GM21390 (cell line): ENCODE data around the gene TRAF2.

ENCODE experiments used
- ATAC-seq: cut with Tn5 transposase; IDR thresholded peaks from one replicate; pipeline ENCODE4 v1.9.1; 2021; ENCODE audit not compliant: unreplicated experiment

The TRAF2 gene

GRCh38 chr9:136907011-136907914, 20.9 kb downstream of the TRAF2 start:
- ATAC-seq: no peak

- no peak for ATAC-seq
Measured at GRCh38 chr9:136910197-136910900, 24.0 kb downstream of the TRAF2 start.

- ATAC-seq: no peak
Measured at GRCh38 chr9:136910901-136911245, 24.6 kb downstream of the TRAF2 start.

GRCh38 chr9:136913701-136914438, 27.6 kb downstream of the TRAF2 start:
- no peak for ATAC-seq

GRCh38 chr9:136915632-136916329, 29.5 kb downstream of the TRAF2 start:
- no peak for ATAC-seq

GRCh38 chr9:136916330-136917184, 30.2 kb downstream of the TRAF2 start:
- ATAC-seq: no peak

GRCh38 chr9:136917902-136918301, 31.6 kb downstream of the TRAF2 start:
- ATAC-seq: no peak

- no peak for ATAC-seq
Measured at GRCh38 chr9:136920069-136920468, 33.8 kb downstream of the TRAF2 start.

- no peak for ATAC-seq
Measured at GRCh38 chr9:136920734-136921231, 34.5 kb downstream of the TRAF2 start.

- no peak for ATAC-seq
Measured at GRCh38 chr9:136921307-136921706, 35.0 kb downstream of the TRAF2 start.

- no peak for ATAC-seq
Measured at GRCh38 chr9:136921718-136922117, 35.4 kb downstream of the TRAF2 start.

- ATAC-seq: no peak
Measured at GRCh38 chr9:136922540-136922939, 36.2 kb downstream of the TRAF2 start.

GRCh38 chr9:136923881-136924280, 37.6 kb downstream of the TRAF2 start:
- no peak for ATAC-seq

GRCh38 chr9:136925414-136926153, 39.3 kb downstream of the TRAF2 start:
- no peak for ATAC-seq

GRCh38 chr9:136926154-136926704, 39.9 kb downstream of the TRAF2 start:
- ATAC-seq: no peak

- ATAC-seq: no peak
Measured at GRCh38 chr9:136926749-136927148, 40.4 kb downstream of the TRAF2 start.

GRCh38 chr9:136927343-136928271, 41.3 kb downstream of the TRAF2 start:
- no peak for ATAC-seq

- no peak for ATAC-seq
Measured at GRCh38 chr9:136928591-136928990, 42.3 kb downstream of the TRAF2 start.
